Measurements from ENCODE around the gene ADARB1. TPM values are rescaled to one million over a fixed set of nuclear protein-coding genes. Genes with fewer than 3 reads are reported as not detected.

The ADARB1 gene
- total and polyA plus RNA-seq, 2 of the 4 experiments (the other 2 are of a cell fraction) = 39.8 to 47.3 TPM

- H3K56ac ChIP-seq (ENCODE audit: extremely low read depth, insufficient read depth, low read length) = no peak overlapping the region
- no TSS peak for BruUV-seq (replicated peaks)
- CTCF ChIA-PET = no interaction called here
- ATAC-seq (ENCODE audit: low read depth) = no peak
- no peak overlapping the region for H2AK9ac ChIP-seq (replicated peaks; ENCODE audit: low read depth, low read length, poor library complexity)
- H3K4me3 ChIP-seq (ENCODE audit: insufficient read depth, low read depth, low read length) = no peak overlapping the region
- WGBS, 2 experiments (ENCODE audit: extremely low coverage in 2 of 2, insufficient read length in 1 of 2) = 100% methylated on average over 3 of the region's 11 CpGs; no CpG with 5 or more reads in 1 of the 2 experiments
- no peak overlapping the region for H4K8ac ChIP-seq (ENCODE audit: low read depth in 2 of 2, low read length in 2 of 2)
- intact Hi-C loops (cut with micrococcal nuclease) (no loop called here), in situ Hi-C loops (cut with MboI; ENCODE audit: low sequenced_read_pairs) (no loop called here), dilution Hi-C loops (cut with HindIII; ENCODE audit: low sequenced_read_pairs, unreplicated experiment) (no loop called here)
- no peak overlapping the region for H4K91ac ChIP-seq (ENCODE audit: insufficient read depth, low read depth, low read length)
- no peak overlapping the region for H3K9ac ChIP-seq (ENCODE audit: low read depth, low read length)
- H3K9me1 ChIP-seq (ENCODE audit: insufficient read depth, low read length) = peaks cover 15% of the 10 kb centered on the region
- no peak for DNase-seq
- no peak overlapping the region for H3K27ac ChIP-seq (ENCODE audit: insufficient read depth, low read length)
- no peak overlapping the region for H3K4ac ChIP-seq (ENCODE audit: low read depth, low read length)
- no peak overlapping the region for H3K14ac ChIP-seq (replicated peaks; ENCODE audit: low read depth, low read length)
- H4K20me1 ChIP-seq (ENCODE audit: insufficient read depth, low read length) = peaks cover 24% of the 10 kb centered on the region
- no peak overlapping the region for H2BK20ac ChIP-seq (ENCODE audit: low read depth, low read length)
- no peaks in the 10 kb centered on the region for H3K27me3 ChIP-seq (ENCODE audit: control insufficient read depth, insufficient read depth, low read length)
- H4K5ac ChIP-seq (ENCODE audit: low read depth, low read length) = no peak overlapping the region
- POLR2A ChIA-PET (ENCODE audit: unreplicated experiment) = no interaction called here
- no peak overlapping the region for H2BK5ac ChIP-seq (ENCODE audit: low read depth, low read length, poor library complexity, severe bottlenecking)
- H2AFZ ChIP-seq (replicated peaks; ENCODE audit: low read length, poor library complexity) = no peak overlapping the region
- H3K4me1 ChIP-seq (ENCODE audit: control insufficient read depth, insufficient read depth, low read length) = peaks cover 6% of the 10 kb centered on the region
- no peak overlapping the region for H3K4me2 ChIP-seq (ENCODE audit: low read depth, low read length)
- no peak overlapping the region for H2AK5ac ChIP-seq (ENCODE audit: low read depth, low read length)
- no peak overlapping the region for H3K18ac ChIP-seq (ENCODE audit: low read depth, low read length)
- H2BK15ac ChIP-seq (ENCODE audit: low read depth, low read length) = no peak overlapping the region
- no peak overlapping the region for H2BK120ac ChIP-seq (ENCODE audit: low read depth, low read length)
- TF ChIP-seq BHLHE40 (IDR thresholded peaks at IDR 0.05; ENCODE audit: low read depth, low read length) (no peak), CTCF (conservative IDR thresholded peaks at IDR 0.05; ENCODE audit: low read depth, low read length) (no peak), CHD1 (IDR thresholded peaks at IDR 0.05; ENCODE audit: low read depth, low read length) (no peak), FOS (IDR thresholded peaks at IDR 0.05; ENCODE audit: low read depth, low read length) (no peak), MAZ (IDR thresholded peaks at IDR 0.05; ENCODE audit: borderline replicate concordance, low read depth, low read length) (no peak), RFX5 (IDR thresholded peaks at IDR 0.05; ENCODE audit: low read depth, low read length) (no peak), USF2 (IDR thresholded peaks at IDR 0.05; ENCODE audit: low read depth, low read length) (no peak), CEBPB (IDR thresholded peaks at IDR 0.05; ENCODE audit: low read depth, low read length) (no peak), POLR2A (IDR thresholded peaks at IDR 0.05; ENCODE audit: low read depth, low read length) (no peak), MAFK (IDR thresholded peaks at IDR 0.05; ENCODE audit: low read depth, low read length) (no peak)
- H3K9me3 ChIP-seq (ENCODE audit: control insufficient read depth, insufficient read depth, low read length) = no peaks in the 10 kb centered on the region
- peaks cover 65% of the 10 kb centered on the region for H3K36me3 ChIP-seq (ENCODE audit: control insufficient read depth, insufficient read depth, low read length)
- H3K23ac ChIP-seq (ENCODE audit: low read depth, low read length) = no peak overlapping the region
- H3K79me1 ChIP-seq (ENCODE audit: low read depth in 1 of 2, low read length in 2 of 2) = peaks cover 38 to 63% of the 10 kb centered on the region in 2 experiments
These were observed 105.8 kb downstream of the ADARB1 start for GRCh38 chr21:45180246-45180599.

All from IMR-90 (cell line).